Esophagus muscularis mucosa (tissue), 3 donors: ENCODE data around the gene CFAP90.

Experiments
- POLR2A ChIP-seq: fragments of 450-650 bp; IDR thresholded peaks from one replicate; pipeline ENCODE4 v1.6.1; 2017; ENCODE audit warnings: antibody characterized with exemption, moderate library complexity, mild to moderate bottlenecking, low read depth
- POLR2AphosphoS5 ChIP-seq, 2 donors: sonication (generic); formaldehyde crosslinking; IDR thresholded peaks; one replicate each; pipeline ENCODE4 v1.6.1; 2017; ENCODE audit warnings: antibody characterized with exemption in 2 of 2
- TF ChIP-seq, protein P1 (sequence below), 3 experiments: fragments of 200-600 bp in 2 of 3; fragments of 450-650 bp in 1 of 3; sonication (generic) in 2 of 3; IDR thresholded peaks; one replicate each; pipeline ENCODE4 v1.5.1; 2017 to 2019; ENCODE audit warnings: antibody characterized with exemption in 3 of 3, mild to moderate bottlenecking in 2 of 3, moderate library complexity in 1 of 3

DNA sequence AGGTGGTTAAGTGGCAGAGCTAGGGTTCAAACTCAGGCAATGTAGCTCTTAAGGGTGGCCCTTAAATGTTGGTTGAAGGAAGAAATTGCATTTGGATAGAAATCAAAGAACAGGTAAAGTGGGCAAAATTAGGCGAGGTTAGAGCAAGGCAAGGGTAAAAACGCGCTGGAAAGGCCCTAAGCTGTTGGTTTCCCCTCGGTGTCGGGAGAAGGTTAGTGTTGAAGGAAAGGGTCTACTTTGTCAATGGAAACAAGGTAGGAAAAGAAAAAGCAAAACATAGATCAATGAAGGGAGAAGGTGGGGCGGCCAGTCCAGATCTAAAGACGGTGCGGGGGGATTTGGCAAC lies 17.5 kb upstream of the CFAP90 start:
- TF ChIP-seq, protein P1, sequence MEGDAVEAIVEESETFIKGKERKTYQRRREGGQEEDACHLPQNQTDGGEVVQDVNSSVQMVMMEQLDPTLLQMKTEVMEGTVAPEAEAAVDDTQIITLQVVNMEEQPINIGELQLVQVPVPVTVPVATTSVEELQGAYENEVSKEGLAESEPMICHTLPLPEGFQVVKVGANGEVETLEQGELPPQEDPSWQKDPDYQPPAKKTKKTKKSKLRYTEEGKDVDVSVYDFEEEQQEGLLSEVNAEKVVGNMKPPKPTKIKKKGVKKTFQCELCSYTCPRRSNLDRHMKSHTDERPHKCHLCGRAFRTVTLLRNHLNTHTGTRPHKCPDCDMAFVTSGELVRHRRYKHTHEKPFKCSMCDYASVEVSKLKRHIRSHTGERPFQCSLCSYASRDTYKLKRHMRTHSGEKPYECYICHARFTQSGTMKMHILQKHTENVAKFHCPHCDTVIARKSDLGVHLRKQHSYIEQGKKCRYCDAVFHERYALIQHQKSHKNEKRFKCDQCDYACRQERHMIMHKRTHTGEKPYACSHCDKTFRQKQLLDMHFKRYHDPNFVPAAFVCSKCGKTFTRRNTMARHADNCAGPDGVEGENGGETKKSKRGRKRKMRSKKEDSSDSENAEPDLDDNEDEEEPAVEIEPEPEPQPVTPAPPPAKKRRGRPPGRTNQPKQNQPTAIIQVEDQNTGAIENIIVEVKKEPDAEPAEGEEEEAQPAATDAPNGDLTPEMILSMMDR (IDR thresholded peaks at IDR 0.05): no peak
- TF ChIP-seq POLR2A (no peak), POLR2AphosphoS5 (IDR thresholded peaks at IDR 0.05) (no peak)
